AG08395 (cell line): ENCODE results near the gene DAP3.

ENCODE experiments used
- DNase-seq: peaks from one replicate; pipeline ENCODE4 v3.0.0; 2012; ENCODE audit warnings: mixed read lengths, low spot score

DAP3 gene

DNA sequence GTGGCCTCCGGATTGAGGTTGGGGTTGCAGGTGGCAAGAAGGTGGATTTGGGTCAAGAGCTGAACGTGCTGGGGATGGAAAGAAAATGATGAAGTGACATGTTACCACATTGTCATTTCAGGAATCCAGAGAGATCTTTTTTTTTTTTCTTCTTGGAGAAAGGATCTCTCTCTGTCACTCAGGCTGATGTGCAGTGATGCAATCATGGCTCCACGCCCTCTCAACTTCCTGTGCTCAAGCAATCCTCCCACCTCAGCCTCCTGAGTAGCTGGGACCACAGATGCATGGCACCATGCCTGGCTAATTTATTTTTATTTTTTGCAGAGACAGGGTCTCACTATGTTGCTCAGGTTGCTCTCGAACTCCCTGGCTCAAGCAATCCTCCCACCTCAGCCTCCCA, 87.5 kb downstream of the DAP3 start:
- DNase-seq, result no peak

DNA sequence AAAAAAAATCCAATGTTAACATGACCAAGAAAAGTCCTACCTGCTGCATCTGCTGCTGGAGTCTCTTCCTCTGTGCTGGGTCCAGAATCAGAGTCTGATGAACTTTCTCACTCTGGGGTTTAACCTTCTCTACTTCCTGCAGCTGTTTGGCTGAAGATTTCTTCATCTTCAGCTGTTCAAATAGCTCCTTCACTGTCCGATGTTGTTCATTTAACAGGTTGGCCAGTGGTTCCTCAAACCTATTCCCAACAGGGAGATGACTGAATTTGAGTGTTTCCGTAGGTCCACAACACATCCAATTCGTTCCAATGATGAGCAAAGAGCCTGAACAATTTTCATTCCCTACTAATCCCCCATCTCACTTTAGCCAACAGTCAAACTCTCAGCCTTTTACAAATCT, 88.7 kb downstream of the DAP3 start:
- no peak for DNase-seq
